OCI-LY7 (cell line): ENCODE data around the gene PDK1. TPM values are rescaled to one million over a fixed set of nuclear protein-coding genes. Genes with fewer than 3 reads are reported as not detected.

Source experiments
- BruUV-seq: library from RNA; stranded (reverse); fragments of 400-500 nt; replicated peaks from 2 replicates; lab custom pipeline; 2021; lab: Mats Ljungman, UMichigan
- CTCF ChIA-PET: fragments of 300-600 bp; sonication (Branson Sonifier 250); formaldehyde crosslinking; loops from one replicate; lab custom pipeline; 2022; ENCODE audit warnings: antibody characterized with exemption; ENCODE audit not compliant: unreplicated experiment; lab: Charles Lee
- POLR2A ChIA-PET: fragments of 300-600 bp; sonication (Branson Sonifier 250); formaldehyde crosslinking; loops from one replicate; lab custom pipeline; 2022; ENCODE audit warnings: antibody characterized with exemption; lab: Charles Lee
- DNase-seq: peaks from one replicate; pipeline ENCODE4 v3.0.0-alpha.2; 2015; ENCODE audit warnings: low spot score
- H2AFZ ChIP-seq: fragments of 200-600 bp; sonication (generic), shearing (Covaris generic); 2 replicates; pipeline ENCODE4 v1.6.1; 2014; ENCODE audit warnings: mild to moderate bottlenecking, antibody characterized with exemption, low read length, moderate library complexity
- H3K27ac ChIP-seq: fragments of 200-600 bp; sonication (generic); 2 replicates; pipeline ENCODE4 v1.5.1; 2014; ENCODE audit warnings: mixed run types, low read depth, mild to moderate bottlenecking, moderate library complexity, low read length, inconsistent platforms; ENCODE audit not compliant: poor library complexity, severe bottlenecking
- H3K36me3 ChIP-seq: fragments of 200-600 bp; sonication (generic); 2 replicates; pipeline ENCODE4 v1.6.1; 2014; ENCODE audit warnings: mild to moderate bottlenecking, antibody characterized with exemption, low read length, moderate library complexity, mixed read lengths; ENCODE audit not compliant: insufficient read depth
- H3K4me1 ChIP-seq: fragments of 200-600 bp; sonication (generic); 2 replicates; pipeline ENCODE4 v1.5.1; 2014; ENCODE audit warnings: mild to moderate bottlenecking, low read length; ENCODE audit not compliant: insufficient read depth, poor library complexity, severe bottlenecking
- H3K4me2 ChIP-seq: fragments of 200-600 bp; sonication (generic); 2 replicates; pipeline ENCODE4 v1.6.1; 2014; ENCODE audit warnings: mild to moderate bottlenecking, low read length
- H3K4me3 ChIP-seq: fragments of 200-600 bp; sonication (generic); 2 replicates; pipeline ENCODE4 v1.5.1; 2014; ENCODE audit warnings: mild to moderate bottlenecking, low read depth, low read length; ENCODE audit not compliant: poor library complexity, severe bottlenecking
- H3K79me2 ChIP-seq: fragments of 200-600 bp; sonication (generic); 2 replicates; pipeline ENCODE4 v1.6.1; 2016; ENCODE audit warnings: low read depth, mild to moderate bottlenecking, low read length, moderate library complexity, mixed read lengths; ENCODE audit not compliant: insufficient read depth
- H3K9me2 ChIP-seq: fragments of 200-600 bp; sonication (generic); 2 replicates; pipeline ENCODE4 v1.6.1; 2016; ENCODE audit warnings: mild to moderate bottlenecking, low read length, mixed read lengths; ENCODE audit not compliant: insufficient read depth
- H3K9me3 ChIP-seq: fragments of 200-600 bp; sonication (generic); 2 replicates; pipeline ENCODE4 v1.6.1; 2014; ENCODE audit warnings: mild to moderate bottlenecking, mixed run types, low read length, mixed read lengths
- H4K20me1 ChIP-seq: fragments of 200-600 bp; sonication (generic); 2 replicates; pipeline ENCODE4 v1.6.1; 2014; ENCODE audit warnings: mild to moderate bottlenecking, antibody characterized with exemption, low read length, moderate library complexity, mixed read lengths; ENCODE audit not compliant: insufficient read depth
- CTCF ChIP-seq: fragments of 200-600 bp; sonication (generic); conservative IDR thresholded peaks from 2 replicates; pipeline ENCODE4 v1.5.1; 2014; ENCODE audit warnings: mild to moderate bottlenecking, antibody characterized with exemption, low read length, moderate library complexity, mixed read lengths
- EZH2phosphoT487 ChIP-seq: fragments of 200-600 bp; sonication (generic); IDR thresholded peaks from 2 replicates; pipeline ENCODE4 v1.6.1; 2018; ENCODE audit warnings: low read depth, borderline replicate concordance, mild to moderate bottlenecking, mixed run types, antibody characterized with exemption, low read length, moderate library complexity, mixed read lengths
- intact Hi-C: fragments of 100-400 bp; cut with micrococcal nuclease; formaldehyde crosslinking; loops from one replicate; pipeline ENCODE4 v1.10.0; 2022; ENCODE audit not compliant: unreplicated experiment
- small RNA-seq: library from RNA; depleted of rRNA; stranded (forward); fragments of <200 nt; gene quantifications from one replicate; pipeline ENCODE3, GENCODE V24; 2014
- total RNA-seq, 2 experiments: library from RNA; depleted of rRNA in 1 of 2; stranded (reverse); fragments of >200 nt in 1 of 2; shearing (Covaris generic) in 1 of 2; gene quantifications; 2 replicates each; pipeline ENCODE4 v1.2.3, GENCODE V29; 2014 to 2022

Gene PDK1
- total RNA-seq, 2 experiments from 2014 or later: 29.3 to 42.4 TPM

- Histone ChIP-seq H3K79me2 (no peaks in the 10 kb centered on the region), H4K20me1 (no peaks in the 10 kb centered on the region), H3K4me3 (no peak overlapping the region), H3K27ac (no peak overlapping the region), H3K9me2 (no peaks in the 10 kb centered on the region), H2AFZ (no peak overlapping the region), H3K4me2 (no peak overlapping the region), H3K36me3 (no peaks in the 10 kb centered on the region), H3K4me1 (no peaks in the 10 kb centered on the region), H3K9me3 (no peaks in the 10 kb centered on the region)
- no TSS peak for BruUV-seq
- POLR2A ChIA-PET: interaction anchor here (0.6 to 1.2 kb wide), 2 partner anchors 17 to 70 kb away, joined by 3 read pairs; no protein-coding TSS in a partner anchor
- CTCF ChIA-PET: no interaction called here
- no peak for TF ChIP-seq CTCF
- no peak for TF ChIP-seq EZH2phosphoT487
- no peak for DNase-seq
- intact Hi-C loops: no loop called here
Measured at GRCh38 chr2:172655091-172655837, 99.4 kb downstream of the PDK1 start.

- no peak overlapping the region for H2AFZ ChIP-seq
- H3K4me2 ChIP-seq: no peak overlapping the region
- H3K79me2 ChIP-seq: no peaks in the 10 kb centered on the region
- no peaks in the 10 kb centered on the region for H3K9me3 ChIP-seq
- ChIA-PET POLR2A (interaction anchor here (1.2 kb wide), 1 partner anchor 18 kb away, joined by 3 read pairs; no protein-coding TSS in a partner anchor), CTCF (no interaction called here)
- H3K4me1 ChIP-seq: no peaks in the 10 kb centered on the region
- H3K9me2 ChIP-seq: no peaks in the 10 kb centered on the region
- H3K36me3 ChIP-seq: no peaks in the 10 kb centered on the region
- no peak overlapping the region for H3K4me3 ChIP-seq
- no peaks in the 10 kb centered on the region for H4K20me1 ChIP-seq
- TF ChIP-seq CTCF (no peak), EZH2phosphoT487 (no peak)
- no peak overlapping the region for H3K27ac ChIP-seq
- BruUV-seq: no TSS peak
- DNase-seq: no peak
- intact Hi-C loops: no loop called here
Measured at GRCh38 chr2:172655838-172656573, 100.1 kb downstream of the PDK1 start.

Small RNA genes lying within 50 kb of the gene (small RNA-seq; reads per million reads assigned to genes)
- gene RF00019: not detected

Other genes with a start within 250 kb of the PDK1 start
- gene ITGA6, start 128.5 kb upstream of the PDK1 start, total RNA-seq (2014; rRNA removed; shearing (Covaris generic)): not detected in 2 replicates
- 0.24 and 0.38 TPM in 2 replicates for gene ITGA6, start 128.5 kb upstream of the PDK1 start, total RNA-seq (2022)
- 0.05 and 0.22 TPM in 2 replicates for gene RAPGEF4, start 179.8 kb downstream of the PDK1 start, total RNA-seq (2014; rRNA removed; shearing (Covaris generic))
- 0.46 and 0.55 TPM in 2 replicates for gene RAPGEF4, start 179.8 kb downstream of the PDK1 start, total RNA-seq (2022)